Effector CD4-positive, alpha-beta T cell (primary cell): ENCODE data around the gene OTC.

Experiments used
- DNase-seq: peaks from one replicate; pipeline ENCODE4 v3.0.0-alpha.2; 2020

Gene OTC

DNA sequence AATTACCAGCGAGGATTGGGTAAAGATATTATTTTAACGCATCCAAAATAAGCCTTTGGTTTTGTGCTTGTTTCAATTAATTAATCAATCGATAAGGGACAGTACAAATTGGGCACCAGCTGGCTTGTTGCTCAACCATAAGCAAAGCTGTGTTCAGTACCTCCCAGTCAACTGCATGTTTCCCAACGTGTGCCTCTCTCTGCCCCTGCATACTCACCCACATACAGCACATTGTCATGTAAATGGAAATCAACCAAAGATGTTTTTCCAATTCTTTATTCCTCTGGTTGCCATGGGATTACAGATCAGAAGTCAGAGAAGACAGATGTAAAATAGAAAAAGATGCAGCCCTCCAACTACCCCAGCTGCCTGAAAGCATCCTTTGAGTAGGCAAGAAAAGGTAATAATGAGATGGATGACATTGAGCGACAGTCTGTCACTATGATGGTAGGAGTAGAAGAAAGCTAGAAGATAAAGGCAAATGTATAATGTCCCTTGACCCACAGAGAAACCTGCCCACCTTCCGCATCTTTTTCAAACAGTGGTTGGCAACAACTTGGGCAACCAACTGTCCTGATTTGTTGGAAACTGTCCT is 116.3 kb downstream of the OTC start:
- no peak for DNase-seq
